Esophagus muscularis mucosa (tissue), 3 donors: ENCODE measurements around the gene DHX32.

Source experiments
- CTCF ChIP-seq, 3 experiments: fragments of 200-600 bp in 2 of 3; fragments of 450-650 bp in 1 of 3; sonication (generic) in 2 of 3; IDR thresholded peaks; one replicate each; pipeline ENCODE4 v1.5.1; 2017 to 2019; ENCODE audit warnings: antibody characterized with exemption in 3 of 3, mild to moderate bottlenecking in 2 of 3, moderate library complexity in 1 of 3
- POLR2A ChIP-seq: fragments of 450-650 bp; IDR thresholded peaks from one replicate; pipeline ENCODE4 v1.6.1; 2017; ENCODE audit warnings: antibody characterized with exemption, moderate library complexity, mild to moderate bottlenecking, low read depth

GRCh38 chr10:125883211-125883610 lies 2.1 kb upstream of the DHX32 start:
- TF ChIP-seq CTCF (IDR thresholded peaks at IDR 0.05) = no peak
- no peak for TF ChIP-seq POLR2A
